Testis (tissue), 3 donors: Measurements from ENCODE around the gene DENND1A. TPM values are rescaled to one million over a fixed set of nuclear protein-coding genes. Genes with fewer than 3 reads are reported as not detected.

Experiments used
- DNase-seq: peaks from one replicate; pipeline ENCODE4 v3.0.0-alpha.2; 2019
- H3K27ac ChIP-seq, 2 donors: fragments of 200-600 bp; sonication (generic); one replicate each; pipeline ENCODE4 v1.5.1; 2019
- H3K27me3 ChIP-seq: fragments of 200-600 bp; sonication (generic); one replicate; pipeline ENCODE4 v1.5.1; 2019
- H3K36me3 ChIP-seq: fragments of 200-600 bp; sonication (generic); one replicate; pipeline ENCODE4 v1.5.1; 2017; ENCODE audit warnings: low read depth; ENCODE audit errors: missing control alignments
- H3K4me1 ChIP-seq: fragments of 200-600 bp; sonication (generic); one replicate; pipeline ENCODE4 v1.5.1; 2019
- H3K4me3 ChIP-seq, 2 donors: fragments of 200-600 bp; sonication (generic); one replicate each; pipeline ENCODE4 v1.5.1; 2017 to 2019
- H3K9me3 ChIP-seq: fragments of 200-600 bp; sonication (generic); one replicate; pipeline ENCODE4 v1.5.1; 2017
- POLR2A ChIP-seq: fragments of 450-650 bp; IDR thresholded peaks from one replicate; pipeline ENCODE4 v1.6.1; 2017; ENCODE audit warnings: antibody characterized with exemption, mild to moderate bottlenecking, moderate library complexity
- WGBS, 2 donors: methylation state at CpG; one replicate each; pipeline ENCODE4 v1.1.5; 2018; 5-methylcytosine and 5-hydroxymethylcytosine counted together
- intact Hi-C: fragments of 100-400 bp; cut with DNase I; formaldehyde crosslinking; loops from one replicate; pipeline ENCODE4 v1.15.1; 2023; ENCODE audit warnings: low total_unique reads
- polyA plus RNA-seq: library from polyadenylated mRNA; stranded (reverse); fragments of 350-450 nt; fragmentation: Illumina TruSeq; extraction: RNeasy Lipid Tissue Mini Kit (QIAGEN cat#74804); gene quantifications from one replicate; pipeline ENCODE4 v1.2.3, GENCODE V29; 2014; ENCODE audit warnings: low read depth, low replicate concordance; ENCODE audit not compliant: insufficient read depth
- total RNA-seq, 2 donors: library from RNA; depleted of rRNA; stranded (reverse); fragments of >200 nt; gene quantifications; one replicate each; pipeline ENCODE4 v1.2.3, GENCODE V29; 2016
- TF ChIP-seq, protein P1 (sequence below), 3 experiments: fragments of 450-650 bp in 2 of 3; fragments of 200-600 bp in 1 of 3; sonication (generic) in 1 of 3; IDR thresholded peaks; one replicate each; pipeline ENCODE4 v1.5.1; 2016 to 2019; ENCODE audit warnings: antibody characterized with exemption in 3 of 3, mild to moderate bottlenecking in 2 of 3, moderate library complexity in 1 of 3

The DENND1A gene
- total and polyA plus RNA-seq, 3 donors from 2014 or later, result 20.3 to 47.4 (median 44.9) TPM

DNA sequence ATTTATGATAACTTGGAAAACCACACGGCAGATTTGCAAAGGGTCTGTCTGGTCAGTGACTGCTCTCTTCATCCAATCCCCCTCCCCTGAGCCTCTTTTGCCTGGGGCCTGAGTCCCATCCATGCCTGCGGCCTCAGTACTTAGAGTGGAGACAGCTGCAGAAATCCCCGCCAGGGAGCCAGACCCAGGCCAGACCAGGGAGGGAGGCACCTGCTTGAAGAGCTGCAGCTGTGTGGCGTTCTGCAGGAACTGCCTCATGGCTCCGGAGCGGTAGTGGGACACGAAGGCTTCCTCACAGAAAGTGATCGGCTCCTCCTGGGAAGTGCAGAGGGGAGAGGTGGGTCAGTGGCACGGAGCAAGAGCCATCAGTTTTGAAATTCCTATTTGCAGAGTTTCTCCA is 472.3 kb downstream of the DENND1A start:
- H3K9me3 ChIP-seq, result no peaks in the 10 kb centered on the region
- H3K27ac ChIP-seq, result no peak overlapping the region
- 84 to 90% methylated on average over 9 of the region's 9 CpGs for WGBS, 2 donors
- TF ChIP-seq, protein P1, sequence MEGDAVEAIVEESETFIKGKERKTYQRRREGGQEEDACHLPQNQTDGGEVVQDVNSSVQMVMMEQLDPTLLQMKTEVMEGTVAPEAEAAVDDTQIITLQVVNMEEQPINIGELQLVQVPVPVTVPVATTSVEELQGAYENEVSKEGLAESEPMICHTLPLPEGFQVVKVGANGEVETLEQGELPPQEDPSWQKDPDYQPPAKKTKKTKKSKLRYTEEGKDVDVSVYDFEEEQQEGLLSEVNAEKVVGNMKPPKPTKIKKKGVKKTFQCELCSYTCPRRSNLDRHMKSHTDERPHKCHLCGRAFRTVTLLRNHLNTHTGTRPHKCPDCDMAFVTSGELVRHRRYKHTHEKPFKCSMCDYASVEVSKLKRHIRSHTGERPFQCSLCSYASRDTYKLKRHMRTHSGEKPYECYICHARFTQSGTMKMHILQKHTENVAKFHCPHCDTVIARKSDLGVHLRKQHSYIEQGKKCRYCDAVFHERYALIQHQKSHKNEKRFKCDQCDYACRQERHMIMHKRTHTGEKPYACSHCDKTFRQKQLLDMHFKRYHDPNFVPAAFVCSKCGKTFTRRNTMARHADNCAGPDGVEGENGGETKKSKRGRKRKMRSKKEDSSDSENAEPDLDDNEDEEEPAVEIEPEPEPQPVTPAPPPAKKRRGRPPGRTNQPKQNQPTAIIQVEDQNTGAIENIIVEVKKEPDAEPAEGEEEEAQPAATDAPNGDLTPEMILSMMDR (IDR thresholded peaks at IDR 0.05), result no peak
- TF ChIP-seq POLR2A, result no peak
- intact Hi-C loops, result no loop called here
- no peaks in the 10 kb centered on the region for H3K36me3 ChIP-seq
- H3K27me3 ChIP-seq, result no peaks in the 10 kb centered on the region
- no peak overlapping the region for H3K4me3 ChIP-seq
- no peaks in the 10 kb centered on the region for H3K4me1 ChIP-seq
- DNase-seq, result no peak

DNA sequence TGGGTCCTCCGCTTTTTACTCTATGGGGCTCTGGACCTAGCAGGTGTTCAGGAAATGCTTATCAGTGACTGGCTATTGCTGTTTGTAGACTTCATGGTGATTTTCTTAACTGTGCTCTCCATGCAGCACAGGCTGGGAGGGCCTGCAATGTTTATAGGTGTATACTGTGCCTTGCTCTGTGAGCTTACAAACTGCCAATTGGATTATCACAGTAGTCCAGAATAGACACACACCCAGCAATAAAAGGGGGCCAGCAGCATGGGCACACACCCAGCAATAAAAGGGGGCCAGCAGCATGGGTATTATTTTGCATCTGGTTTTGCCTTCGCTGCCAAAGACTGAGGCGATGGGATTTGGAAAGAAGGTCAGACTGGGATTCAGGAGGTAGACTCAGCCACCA is 473.9 kb downstream of the DENND1A start:
- H3K27ac ChIP-seq, result no peak overlapping the region
- intact Hi-C loops, result no loop called here
- no peaks in the 10 kb centered on the region for H3K27me3 ChIP-seq
- 96 to 97% methylated on average over 3 of the region's 3 CpGs for WGBS, 2 donors
- no peak for DNase-seq
- TF ChIP-seq POLR2A, result no peak
- TF ChIP-seq, protein P1 (IDR thresholded peaks at IDR 0.05), result no peak
- no peaks in the 10 kb centered on the region for H3K36me3 ChIP-seq
- H3K4me1 ChIP-seq, result no peaks in the 10 kb centered on the region
- no peak overlapping the region for H3K4me3 ChIP-seq
- no peaks in the 10 kb centered on the region for H3K9me3 ChIP-seq

DNA sequence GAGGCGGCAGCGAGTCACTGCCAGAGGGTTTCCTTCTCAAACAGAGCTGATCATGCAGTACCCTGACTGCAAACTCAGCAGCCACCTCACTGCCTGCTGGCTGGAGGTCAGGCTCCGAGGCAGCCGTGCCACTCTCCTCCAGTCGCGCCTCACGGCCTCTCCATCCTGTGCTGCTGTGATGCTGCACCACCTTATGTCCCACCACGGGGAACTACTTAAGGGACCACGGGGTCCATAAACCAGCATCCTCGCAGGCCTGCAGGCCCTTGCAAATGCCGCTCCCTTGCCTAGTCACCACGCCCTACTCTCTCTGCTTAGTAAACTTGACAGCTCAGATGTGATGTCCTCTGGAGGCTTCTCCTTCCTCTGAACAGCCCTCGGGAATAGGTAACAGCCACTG is 474.7 kb downstream of the DENND1A start:
- Histone ChIP-seq H3K27ac (no peak overlapping the region), H3K27me3 (no peaks in the 10 kb centered on the region), H3K4me3 (no peak overlapping the region), H3K9me3 (no peaks in the 10 kb centered on the region), H3K36me3 (no peaks in the 10 kb centered on the region), H3K4me1 (no peaks in the 10 kb centered on the region)
- no peak for DNase-seq
- TF ChIP-seq, protein P1 (IDR thresholded peaks at IDR 0.05), result no peak
- TF ChIP-seq POLR2A, result no peak
- 67 to 97% methylated on average over 1 to 13 of the region's 13 CpGs for WGBS, 2 donors
- intact Hi-C loops, result no loop called here

DNA sequence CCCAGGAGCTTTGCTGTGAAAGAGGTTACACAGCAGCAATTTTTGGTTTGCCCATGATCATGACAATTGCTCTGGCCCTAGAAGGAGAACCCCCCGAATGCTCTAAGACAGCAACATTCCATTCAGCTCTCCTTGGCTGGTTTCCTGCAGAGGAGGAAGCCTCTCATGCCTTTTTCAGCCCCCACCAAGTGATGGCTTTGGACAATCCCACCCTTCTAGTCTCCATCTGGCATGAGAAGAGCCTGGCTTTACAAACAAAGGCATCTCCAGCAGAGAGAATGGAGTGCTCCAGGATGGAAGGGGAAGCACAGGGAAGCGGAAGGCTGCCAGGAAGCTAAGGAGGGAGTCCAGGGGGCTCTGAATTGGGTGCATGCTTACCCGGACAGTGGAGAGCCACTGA is 475.6 kb downstream of the DENND1A start:
- TF ChIP-seq, protein P1 (IDR thresholded peaks at IDR 0.05), result no peak
- TF ChIP-seq POLR2A, result no peak
- Histone ChIP-seq H3K4me3 (no peak overlapping the region), H3K4me1 (no peaks in the 10 kb centered on the region), H3K9me3 (no peaks in the 10 kb centered on the region), H3K27ac (peak overlapping the region in 1 of 2 donors; percentile 50), H3K27me3 (no peaks in the 10 kb centered on the region), H3K36me3 (no peaks in the 10 kb centered on the region)
- 83 to 91% methylated on average over 3 of the region's 3 CpGs for WGBS, 2 donors
- intact Hi-C loops, result no loop called here
- DNase-seq, result no peak

DNA sequence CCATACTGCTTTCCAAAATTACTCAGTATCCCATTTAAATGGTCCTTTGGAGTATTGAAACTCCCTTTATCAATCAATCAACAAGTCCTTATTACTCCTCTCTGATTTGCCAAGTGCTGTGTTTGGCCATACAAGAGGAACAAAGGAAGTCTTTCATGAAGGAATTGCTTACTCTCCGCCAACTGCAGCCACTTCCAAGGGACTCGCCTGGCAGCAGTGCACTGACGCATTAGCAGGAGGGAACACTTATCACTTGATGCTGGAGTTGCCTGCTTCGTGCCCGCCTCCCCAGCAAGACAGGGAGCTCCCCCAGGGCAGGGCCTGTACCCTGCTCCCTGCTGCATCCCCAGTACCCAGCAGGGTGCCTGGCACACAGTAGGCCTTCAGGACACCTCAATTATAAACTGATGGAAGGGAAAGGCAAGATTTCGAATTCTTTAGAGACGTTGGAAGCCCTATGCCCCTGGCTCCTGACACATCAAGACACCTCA is 476.1 kb downstream of the DENND1A start:
- intact Hi-C loops, result no loop called here
- Histone ChIP-seq H3K4me3 (no peak overlapping the region), H3K4me1 (no peaks in the 10 kb centered on the region), H3K36me3 (no peaks in the 10 kb centered on the region), H3K27ac (peak overlapping the region in 1 of 2 donors; percentile 50), H3K9me3 (no peaks in the 10 kb centered on the region), H3K27me3 (no peaks in the 10 kb centered on the region)
- peak; percentile 90 for DNase-seq
- 78 to 87% methylated on average over 5 to 7 of the region's 7 CpGs for WGBS, 2 donors
- TF ChIP-seq, protein P1 (IDR thresholded peaks at IDR 0.05), result no peak
- no peak for TF ChIP-seq POLR2A
